Smooth muscle cell (in vitro differentiated cells): Measurements from ENCODE around the gene DBI. TPM values are rescaled to one million over a fixed set of nuclear protein-coding genes. Genes with fewer than 3 reads are reported as not detected.

Source experiments
- DNase-seq: peaks from one replicate; lab custom pipeline; 2025; ENCODE audit not compliant: unreplicated experiment; lab: John Stamatoyannopoulos, UW
- H2AFZ ChIP-seq: fragments of 200-600 bp; sonication (generic); 2 replicates; pipeline ENCODE4 v1.6.0; 2016; ENCODE audit warnings: antibody characterized with exemption, low read depth, mild to moderate bottlenecking
- H3F3A ChIP-seq: fragments of 200-600 bp; sonication (generic); 2 replicates; pipeline ENCODE4 v1.6.0; 2017; ENCODE audit warnings: antibody characterized with exemption, low read depth
- H3K27ac ChIP-seq: fragments of 200-600 bp; sonication (generic); 2 replicates; pipeline ENCODE4 v1.5.1; 2016; ENCODE audit warnings: low read depth, mild to moderate bottlenecking
- H3K27me3 ChIP-seq: fragments of 200-600 bp; sonication (generic); 2 replicates; pipeline ENCODE4 v1.6.1; 2016; ENCODE audit warnings: low read depth, mild to moderate bottlenecking
- H3K36me3 ChIP-seq: fragments of 200-600 bp; sonication (generic); 2 replicates; pipeline ENCODE4 v1.5.1; 2016; ENCODE audit warnings: low read depth
- H3K4me1 ChIP-seq: fragments of 200-600 bp; sonication (generic); 2 replicates; pipeline ENCODE4 v1.5.1; 2016; ENCODE audit warnings: low read depth
- H3K4me2 ChIP-seq: fragments of 200-600 bp; sonication (generic); 2 replicates; pipeline ENCODE4 v1.6.0; 2016; ENCODE audit warnings: mild to moderate bottlenecking
- H3K4me3 ChIP-seq: fragments of 200-600 bp; sonication (generic); 2 replicates; pipeline ENCODE4 v1.5.1; 2016; ENCODE audit warnings: mild to moderate bottlenecking
- H3K79me2 ChIP-seq: fragments of 200-600 bp; sonication (generic); 2 replicates; pipeline ENCODE4 v1.6.0; 2016; ENCODE audit warnings: low read depth, mild to moderate bottlenecking
- H3K9ac ChIP-seq: fragments of 200-600 bp; sonication (generic); 2 replicates; pipeline ENCODE4 v1.6.0; 2016; ENCODE audit warnings: low read depth
- H3K9me3 ChIP-seq: fragments of 200-600 bp; sonication (generic); replicated peaks from 2 replicates; pipeline ENCODE4 v1.5.1; 2016; ENCODE audit warnings: low read depth
- H4K20me1 ChIP-seq: fragments of 200-600 bp; sonication (generic); 2 replicates; pipeline ENCODE4 v1.6.0; 2016; ENCODE audit warnings: low read depth
- WGBS: methylation state at CpG from one replicate; pipeline ENCODE4 v1.1.7; 2016; ENCODE audit warnings: low lambda C conversion rate; 5-methylcytosine and 5-hydroxymethylcytosine counted together
- polyA plus RNA-seq: library from polyadenylated mRNA; unstranded; fragments of >200 nt; fragmentation: Nextera tagmentation; extraction: Ambion mirVana; gene quantifications from 2 replicates; pipeline ENCODE4 v1.2.1, GENCODE V29; 2016
- total RNA-seq: library from RNA; depleted of rRNA; stranded (reverse); fragments of >200 nt; gene quantifications from 2 replicates; pipeline ENCODE4 v1.2.3, GENCODE V29; 2014
- TF ChIP-seq, protein P1 (sequence below): fragments of 200-600 bp; sonication (generic); IDR thresholded peaks from 2 replicates; pipeline ENCODE4 v1.5.1; 2017; ENCODE audit warnings: borderline replicate concordance, mild to moderate bottlenecking, antibody characterized with exemption; ENCODE audit not compliant: insufficient read depth, poor library complexity, severe bottlenecking

DBI gene
- total and polyA plus RNA-seq, 2 experiments from 2014 or later, result 126 to 408 TPM

GRCh38 chr2:119405151-119405550 is 38.4 kb downstream of the DBI start:
- H2AFZ ChIP-seq, result no peak overlapping the region
- H3K4me2 ChIP-seq, result no peak overlapping the region
- WGBS, result 74% methylated on average over 2 of the region's 2 CpGs
- TF ChIP-seq, protein P1, sequence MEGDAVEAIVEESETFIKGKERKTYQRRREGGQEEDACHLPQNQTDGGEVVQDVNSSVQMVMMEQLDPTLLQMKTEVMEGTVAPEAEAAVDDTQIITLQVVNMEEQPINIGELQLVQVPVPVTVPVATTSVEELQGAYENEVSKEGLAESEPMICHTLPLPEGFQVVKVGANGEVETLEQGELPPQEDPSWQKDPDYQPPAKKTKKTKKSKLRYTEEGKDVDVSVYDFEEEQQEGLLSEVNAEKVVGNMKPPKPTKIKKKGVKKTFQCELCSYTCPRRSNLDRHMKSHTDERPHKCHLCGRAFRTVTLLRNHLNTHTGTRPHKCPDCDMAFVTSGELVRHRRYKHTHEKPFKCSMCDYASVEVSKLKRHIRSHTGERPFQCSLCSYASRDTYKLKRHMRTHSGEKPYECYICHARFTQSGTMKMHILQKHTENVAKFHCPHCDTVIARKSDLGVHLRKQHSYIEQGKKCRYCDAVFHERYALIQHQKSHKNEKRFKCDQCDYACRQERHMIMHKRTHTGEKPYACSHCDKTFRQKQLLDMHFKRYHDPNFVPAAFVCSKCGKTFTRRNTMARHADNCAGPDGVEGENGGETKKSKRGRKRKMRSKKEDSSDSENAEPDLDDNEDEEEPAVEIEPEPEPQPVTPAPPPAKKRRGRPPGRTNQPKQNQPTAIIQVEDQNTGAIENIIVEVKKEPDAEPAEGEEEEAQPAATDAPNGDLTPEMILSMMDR, result no peak
- no peaks in the 10 kb centered on the region for H3F3A ChIP-seq
- no peaks in the 10 kb centered on the region for H4K20me1 ChIP-seq
- H3K4me1 ChIP-seq, result no peaks in the 10 kb centered on the region
- no peak overlapping the region for H3K27ac ChIP-seq
- no peaks in the 10 kb centered on the region for H3K36me3 ChIP-seq
- no peak overlapping the region for H3K9ac ChIP-seq
- no peaks in the 10 kb centered on the region for H3K9me3 ChIP-seq
- DNase-seq, result no peak
- no peak overlapping the region for H3K4me3 ChIP-seq
- no peaks in the 10 kb centered on the region for H3K79me2 ChIP-seq
- no peaks in the 10 kb centered on the region for H3K27me3 ChIP-seq

DNA sequence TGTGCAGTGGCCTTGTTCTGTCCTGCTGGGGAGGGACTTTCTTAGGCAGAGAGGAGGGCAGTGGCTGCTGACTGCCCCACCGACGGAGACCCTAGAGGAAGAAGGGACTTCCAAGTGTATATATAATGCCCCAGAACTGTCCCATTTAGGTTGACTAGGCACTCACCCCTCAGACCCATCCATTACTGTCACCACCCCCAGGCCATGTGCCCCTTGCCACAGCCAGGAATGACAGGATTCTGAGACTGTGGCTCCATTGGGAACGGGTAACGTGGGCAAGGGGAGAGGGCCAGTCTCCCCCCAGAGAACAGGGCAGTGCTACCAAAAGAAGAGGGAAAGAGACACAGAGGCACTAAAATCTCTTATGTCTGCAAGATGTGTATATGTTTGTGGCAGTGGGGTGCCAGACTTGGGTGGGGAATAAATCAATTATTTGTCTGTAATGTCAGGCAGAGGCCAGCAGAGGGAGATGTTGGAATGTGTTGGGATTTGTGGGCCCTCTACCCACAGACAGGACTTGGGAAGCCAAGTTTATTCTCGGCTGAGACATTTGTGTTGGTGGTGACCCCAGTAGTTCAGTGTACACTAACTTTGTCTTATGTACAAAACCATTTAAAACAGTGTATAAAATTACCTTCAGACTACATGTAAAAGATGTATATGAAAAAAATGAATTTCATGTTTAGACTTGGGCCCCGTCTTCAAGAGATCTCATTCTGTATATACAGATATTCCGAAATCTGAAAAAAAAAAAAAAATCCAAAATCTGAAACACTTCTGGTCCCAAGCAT is 40.8 kb downstream of the DBI start:
- H3K4me2 ChIP-seq, result no peak overlapping the region
- H3K4me1 ChIP-seq, result no peaks in the 10 kb centered on the region
- no peaks in the 10 kb centered on the region for H3K36me3 ChIP-seq
- no peaks in the 10 kb centered on the region for H3K79me2 ChIP-seq
- H3F3A ChIP-seq, result no peaks in the 10 kb centered on the region
- no peak for DNase-seq
- H3K9ac ChIP-seq, result no peak overlapping the region
- no peaks in the 10 kb centered on the region for H3K9me3 ChIP-seq
- H2AFZ ChIP-seq, result no peak overlapping the region
- TF ChIP-seq, protein P1, result peak; percentile 84
- WGBS, result 73% methylated on average over 7 of the region's 7 CpGs
- H3K27me3 ChIP-seq, result no peaks in the 10 kb centered on the region
- no peaks in the 10 kb centered on the region for H4K20me1 ChIP-seq
- no peak overlapping the region for H3K4me3 ChIP-seq
- no peak overlapping the region for H3K27ac ChIP-seq

GRCh38 chr2:119408221-119408619 is 41.4 kb downstream of the DBI start:
- Histone ChIP-seq H3K4me2 (no peak overlapping the region), H3K27me3 (no peaks in the 10 kb centered on the region), H4K20me1 (no peaks in the 10 kb centered on the region), H2AFZ (no peak overlapping the region), H3K36me3 (no peaks in the 10 kb centered on the region), H3K27ac (no peak overlapping the region), H3K9me3 (no peaks in the 10 kb centered on the region), H3K79me2 (no peaks in the 10 kb centered on the region), H3K9ac (no peak overlapping the region), H3F3A (no peaks in the 10 kb centered on the region), H3K4me3 (no peak overlapping the region), H3K4me1 (no peaks in the 10 kb centered on the region)
- TF ChIP-seq, protein P1, result no peak
- DNase-seq, result no peak
- 49% methylated on average over 5 of the region's 5 CpGs for WGBS

DNA sequence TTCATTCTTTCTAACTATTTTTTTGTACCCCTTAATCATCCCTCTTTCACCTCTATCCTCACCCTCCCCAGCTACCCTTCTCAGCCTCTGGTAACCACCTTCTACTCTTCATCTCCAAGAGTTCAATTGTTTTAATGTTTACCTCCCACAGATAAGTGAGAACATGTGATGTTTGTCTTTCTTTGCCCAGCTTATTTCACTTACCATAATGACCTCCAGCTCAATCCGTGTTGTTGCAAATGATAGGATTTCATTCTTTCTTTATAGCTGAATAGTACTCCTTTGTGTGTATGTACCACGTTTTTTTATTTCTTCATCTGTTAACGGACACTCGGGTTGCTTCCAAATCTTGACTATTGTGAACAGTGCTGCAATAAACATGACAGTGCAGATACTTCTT is 42.7 kb downstream of the DBI start:
- TF ChIP-seq, protein P1, result no peak
- DNase-seq, result no peak
- no peaks in the 10 kb centered on the region for H4K20me1 ChIP-seq
- H3K9me3 ChIP-seq, result no peaks in the 10 kb centered on the region
- no peaks in the 10 kb centered on the region for H3K4me1 ChIP-seq
- 83% methylated on average over 4 of the region's 4 CpGs for WGBS
- H3K27me3 ChIP-seq, result no peaks in the 10 kb centered on the region
- no peak overlapping the region for H3K4me2 ChIP-seq
- no peaks in the 10 kb centered on the region for H3K36me3 ChIP-seq
- H3K79me2 ChIP-seq, result no peaks in the 10 kb centered on the region
- H3K27ac ChIP-seq, result no peak overlapping the region
- no peaks in the 10 kb centered on the region for H3F3A ChIP-seq
- no peak overlapping the region for H2AFZ ChIP-seq
- no peak overlapping the region for H3K9ac ChIP-seq
- no peak overlapping the region for H3K4me3 ChIP-seq
